NB4 (cell line): ENCODE measurements around the gene HOATZ.

Experiments
- POLR2A ChIP-seq: IDR thresholded peaks from 2 replicates; pipeline ENCODE4 v1.6.1; 2011; ENCODE audit warnings: mild to moderate bottlenecking; ENCODE audit not compliant: insufficient read length; ENCODE audit errors: extremely low read depth
- TF ChIP-seq, protein P1 (sequence below): IDR thresholded peaks from one replicate; pipeline ENCODE4 v1.5.1; 2012; ENCODE audit warnings: low read depth, low read length

DNA sequence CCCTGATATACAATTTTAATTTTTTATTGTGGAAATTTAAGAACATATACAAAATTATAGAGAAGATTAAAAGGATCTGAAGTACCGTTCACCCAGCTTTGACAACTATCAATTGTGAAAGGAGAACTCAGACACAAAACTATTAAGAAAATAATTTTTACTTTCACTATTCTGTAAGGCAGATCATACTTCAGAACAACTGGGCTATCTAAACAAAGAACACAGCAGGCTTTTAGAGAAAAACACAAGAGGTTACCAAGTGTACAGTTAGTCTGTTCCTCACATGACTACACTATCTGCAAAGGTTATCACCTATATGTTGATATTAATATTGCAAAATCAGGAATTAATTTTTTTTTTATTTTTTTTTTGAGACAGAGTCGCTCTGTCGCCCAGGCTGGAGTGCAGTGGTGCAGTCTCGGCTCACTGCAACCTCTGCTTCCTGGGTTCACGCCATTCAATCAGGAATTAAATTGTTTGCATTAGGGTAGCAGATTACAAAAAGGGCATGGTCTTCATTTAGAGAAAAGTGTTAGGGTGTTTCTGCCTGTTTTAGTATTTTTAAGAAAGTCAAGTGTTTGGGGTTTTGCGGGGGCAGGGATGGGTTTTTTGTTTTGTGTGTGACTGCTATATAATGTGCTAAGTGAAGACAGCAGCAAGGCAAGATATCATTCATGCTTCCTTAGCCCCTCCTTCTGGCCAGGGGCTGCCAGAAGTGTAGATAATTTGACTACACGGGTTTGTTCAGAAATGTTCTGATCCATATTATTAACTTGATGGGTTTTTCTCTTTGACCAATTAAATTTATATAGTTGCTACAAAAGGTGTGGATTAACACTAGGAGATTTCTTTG lies 60.0 kb downstream of the HOATZ start:
- TF ChIP-seq, protein P1, sequence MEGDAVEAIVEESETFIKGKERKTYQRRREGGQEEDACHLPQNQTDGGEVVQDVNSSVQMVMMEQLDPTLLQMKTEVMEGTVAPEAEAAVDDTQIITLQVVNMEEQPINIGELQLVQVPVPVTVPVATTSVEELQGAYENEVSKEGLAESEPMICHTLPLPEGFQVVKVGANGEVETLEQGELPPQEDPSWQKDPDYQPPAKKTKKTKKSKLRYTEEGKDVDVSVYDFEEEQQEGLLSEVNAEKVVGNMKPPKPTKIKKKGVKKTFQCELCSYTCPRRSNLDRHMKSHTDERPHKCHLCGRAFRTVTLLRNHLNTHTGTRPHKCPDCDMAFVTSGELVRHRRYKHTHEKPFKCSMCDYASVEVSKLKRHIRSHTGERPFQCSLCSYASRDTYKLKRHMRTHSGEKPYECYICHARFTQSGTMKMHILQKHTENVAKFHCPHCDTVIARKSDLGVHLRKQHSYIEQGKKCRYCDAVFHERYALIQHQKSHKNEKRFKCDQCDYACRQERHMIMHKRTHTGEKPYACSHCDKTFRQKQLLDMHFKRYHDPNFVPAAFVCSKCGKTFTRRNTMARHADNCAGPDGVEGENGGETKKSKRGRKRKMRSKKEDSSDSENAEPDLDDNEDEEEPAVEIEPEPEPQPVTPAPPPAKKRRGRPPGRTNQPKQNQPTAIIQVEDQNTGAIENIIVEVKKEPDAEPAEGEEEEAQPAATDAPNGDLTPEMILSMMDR = no peak
- no peak for TF ChIP-seq POLR2A
